CD1c-positive myeloid dendritic cell (primary cell): ENCODE results near the gene BAZ1A.
A peak's percentile ranks its signal among the peaks of the same experiment; 100 is the strongest.
"Not testable (repeated sequence)": the region's sequence is repeated elsewhere in the genome, so short reads cannot be mapped to it uniquely, and the experiment has no call there.

Experiments used
- DNase-seq: peaks from one replicate; pipeline ENCODE4 v3.0.0-alpha.2; 2016; ENCODE audit errors: extremely low spot score

The BAZ1A gene

DNA sequence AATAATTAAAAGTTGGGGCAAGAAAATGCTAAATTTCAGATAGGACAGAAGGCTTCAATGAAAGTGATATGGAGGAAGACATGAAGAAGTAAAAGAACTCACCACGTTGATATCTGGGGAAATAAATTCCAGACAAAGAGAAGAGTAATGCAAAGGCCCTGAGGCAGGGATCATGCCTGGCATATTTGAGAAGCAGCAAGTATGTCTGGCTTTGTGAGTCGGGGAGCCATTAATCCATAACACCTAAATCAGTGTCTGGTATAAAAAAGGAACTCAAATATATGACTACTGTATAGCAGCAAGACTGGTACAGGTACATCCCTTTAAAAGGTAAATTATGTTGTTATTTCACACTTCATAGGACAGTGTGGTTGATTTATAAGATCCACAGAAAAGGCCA, 16.4 kb downstream of the BAZ1A start:
- no peak for DNase-seq

DNA sequence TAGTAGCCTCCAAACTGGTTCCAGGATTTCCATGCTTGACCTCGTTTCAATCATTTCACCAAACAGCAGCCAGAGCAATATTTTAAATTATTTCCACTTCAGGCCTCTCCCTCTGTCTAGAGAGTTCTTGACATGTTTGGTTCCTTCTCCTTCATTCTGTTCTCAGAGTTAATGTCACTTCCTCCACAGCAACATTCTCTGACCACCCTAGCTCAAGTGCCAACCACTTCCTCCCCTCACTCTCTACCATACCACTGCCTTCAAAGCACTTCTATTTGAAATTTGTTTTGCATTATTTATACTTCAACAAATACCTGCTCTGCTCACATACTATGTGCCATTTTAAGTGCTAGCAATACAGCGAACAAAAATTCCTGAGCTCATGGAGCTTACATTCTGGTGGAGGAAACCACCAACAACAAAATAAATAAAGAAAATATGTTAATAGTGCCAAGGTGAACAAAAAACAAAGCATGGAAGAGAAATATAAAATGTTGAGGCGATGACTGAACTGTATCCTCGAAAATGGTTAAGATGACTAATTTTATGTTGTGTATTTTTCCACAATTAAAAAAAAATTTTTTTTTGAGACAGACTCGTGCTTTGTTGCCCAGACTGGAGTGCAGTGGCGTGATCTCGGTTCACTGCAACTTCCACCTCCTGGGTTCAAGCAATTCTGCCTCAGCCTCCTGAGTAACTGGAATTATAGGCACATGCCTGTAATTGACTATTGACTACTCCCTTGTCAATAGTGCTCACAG, 17.3 kb downstream of the BAZ1A start:
- DNase-seq = peak; percentile 31

DNA sequence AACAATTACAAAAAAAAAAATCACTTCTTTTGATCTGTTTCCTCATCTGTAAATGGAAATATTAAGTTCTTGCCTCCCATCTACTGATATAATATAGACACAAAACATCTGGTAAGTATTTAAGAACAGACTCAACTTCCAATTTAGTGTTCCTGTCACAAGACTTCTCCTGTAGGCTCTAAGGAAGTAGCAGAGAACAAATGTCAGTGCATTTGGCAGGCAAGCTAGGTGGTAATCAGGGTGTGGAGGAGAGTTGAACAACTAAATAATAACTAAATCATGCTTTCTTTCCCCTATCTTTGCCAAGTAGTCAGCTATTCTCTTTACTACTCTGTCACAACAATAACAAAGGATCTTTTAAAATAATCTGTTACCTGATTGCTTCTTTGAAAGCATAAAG, 22.1 kb downstream of the BAZ1A start:
- no peak for DNase-seq

DNA sequence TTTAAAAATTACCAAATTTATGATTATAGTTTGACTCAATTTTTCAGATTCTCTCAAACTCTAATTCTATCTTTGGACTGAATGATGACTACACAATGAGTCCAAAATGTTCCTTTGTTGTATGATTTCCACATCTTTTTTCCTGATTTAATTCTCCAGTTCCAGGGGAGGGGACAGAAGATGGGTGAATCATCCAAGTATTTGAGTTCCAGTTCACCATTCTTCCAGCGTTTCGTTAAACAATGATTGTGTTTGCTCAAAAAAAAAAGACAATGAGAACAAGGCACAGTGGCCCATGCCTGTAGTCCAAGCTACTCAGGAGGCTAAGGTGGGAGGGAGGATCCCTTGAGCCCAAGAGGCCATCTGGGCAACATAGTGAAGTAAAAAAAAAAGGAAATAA, 23.8 kb downstream of the BAZ1A start:
- no peak for DNase-seq

DNA sequence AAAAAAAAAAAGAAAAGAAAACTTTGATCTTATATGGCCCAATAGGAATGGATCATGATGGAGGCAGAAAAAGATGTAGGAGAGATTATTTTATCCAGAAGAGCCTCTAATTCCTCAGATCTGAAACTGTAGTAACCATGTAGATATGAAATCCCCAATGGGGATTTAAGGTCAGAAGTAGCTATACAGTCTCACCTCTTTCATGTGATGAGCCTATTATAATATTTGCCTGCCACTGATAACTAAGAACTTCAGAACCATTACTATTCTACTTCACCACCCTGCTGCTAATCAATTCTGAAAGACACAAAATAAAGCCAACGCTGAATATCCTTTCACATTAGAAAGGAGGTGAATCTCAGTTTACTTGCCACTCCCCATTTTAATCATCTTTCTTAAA, 29.3 kb downstream of the BAZ1A start:
- no peak for DNase-seq

DNA sequence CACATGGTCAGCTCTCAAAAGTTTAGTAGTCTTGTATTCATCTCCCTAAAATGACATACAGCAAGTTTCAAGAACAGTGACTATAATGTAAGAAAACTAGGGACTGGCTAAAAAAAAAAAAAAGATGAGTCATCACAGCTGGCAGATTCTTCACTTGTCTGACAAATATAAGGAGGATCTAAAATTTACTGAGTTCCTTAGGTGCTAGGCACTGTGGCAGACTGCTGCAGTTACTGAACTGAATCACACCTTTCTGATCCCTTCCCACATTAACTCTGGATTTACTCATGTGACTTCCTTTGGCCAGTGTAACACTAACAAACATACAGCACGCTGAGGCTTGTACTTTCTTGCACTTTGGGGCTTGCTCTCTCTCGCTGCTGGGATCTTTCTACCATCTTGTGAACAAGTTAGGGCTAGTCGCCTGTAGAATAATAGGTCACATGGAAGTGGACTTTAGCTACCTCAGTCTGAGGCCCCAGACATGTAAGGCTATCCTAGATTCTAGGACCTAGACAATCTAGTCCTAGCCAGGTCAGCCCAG, 32.1 kb downstream of the BAZ1A start:
- DNase-seq = peak; percentile 39

DNA sequence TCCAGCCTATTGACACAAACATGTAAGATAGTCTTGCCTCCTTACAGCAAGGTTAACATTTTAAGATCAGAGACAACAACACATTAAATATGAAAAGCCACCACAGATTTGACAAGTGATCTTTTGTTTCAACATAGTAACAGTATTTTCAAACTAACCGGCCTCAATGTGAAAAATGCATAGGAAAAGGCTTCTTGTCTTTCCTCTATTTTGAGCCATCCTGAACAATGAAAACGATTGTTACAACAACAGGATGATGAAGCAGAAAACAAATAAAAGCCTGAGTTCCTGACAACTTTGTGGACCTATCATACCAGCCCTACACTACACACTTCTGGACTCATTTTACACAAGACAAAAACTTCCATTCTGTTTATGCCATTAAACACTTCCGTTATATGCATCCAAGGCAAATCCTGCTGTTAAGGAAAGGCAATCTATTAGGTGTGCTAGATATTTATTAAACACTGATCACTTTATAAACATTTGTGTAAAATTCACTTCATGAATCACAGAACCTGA, 37.3 kb downstream of the BAZ1A start:
- DNase-seq = no peak

DNA sequence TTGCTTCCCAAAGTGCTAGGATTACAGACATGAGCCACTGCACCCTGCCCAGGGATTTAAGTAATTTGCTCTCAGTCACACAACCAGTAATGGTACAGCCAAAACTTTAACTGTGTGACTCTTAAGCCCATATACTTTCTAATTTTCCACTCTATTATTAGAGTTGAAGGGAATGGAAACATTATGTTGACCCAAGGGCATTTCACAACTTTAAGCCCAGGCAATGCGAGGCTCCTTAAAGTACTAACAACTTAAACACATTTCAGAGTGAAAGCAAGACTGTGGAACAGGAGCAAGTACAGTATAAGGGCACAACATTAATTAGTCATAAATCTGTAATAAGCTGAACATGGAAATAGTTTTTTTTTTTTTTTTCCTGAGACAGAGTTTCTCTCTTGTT, 39.8 kb downstream of the BAZ1A start:
- no peak for DNase-seq

DNA sequence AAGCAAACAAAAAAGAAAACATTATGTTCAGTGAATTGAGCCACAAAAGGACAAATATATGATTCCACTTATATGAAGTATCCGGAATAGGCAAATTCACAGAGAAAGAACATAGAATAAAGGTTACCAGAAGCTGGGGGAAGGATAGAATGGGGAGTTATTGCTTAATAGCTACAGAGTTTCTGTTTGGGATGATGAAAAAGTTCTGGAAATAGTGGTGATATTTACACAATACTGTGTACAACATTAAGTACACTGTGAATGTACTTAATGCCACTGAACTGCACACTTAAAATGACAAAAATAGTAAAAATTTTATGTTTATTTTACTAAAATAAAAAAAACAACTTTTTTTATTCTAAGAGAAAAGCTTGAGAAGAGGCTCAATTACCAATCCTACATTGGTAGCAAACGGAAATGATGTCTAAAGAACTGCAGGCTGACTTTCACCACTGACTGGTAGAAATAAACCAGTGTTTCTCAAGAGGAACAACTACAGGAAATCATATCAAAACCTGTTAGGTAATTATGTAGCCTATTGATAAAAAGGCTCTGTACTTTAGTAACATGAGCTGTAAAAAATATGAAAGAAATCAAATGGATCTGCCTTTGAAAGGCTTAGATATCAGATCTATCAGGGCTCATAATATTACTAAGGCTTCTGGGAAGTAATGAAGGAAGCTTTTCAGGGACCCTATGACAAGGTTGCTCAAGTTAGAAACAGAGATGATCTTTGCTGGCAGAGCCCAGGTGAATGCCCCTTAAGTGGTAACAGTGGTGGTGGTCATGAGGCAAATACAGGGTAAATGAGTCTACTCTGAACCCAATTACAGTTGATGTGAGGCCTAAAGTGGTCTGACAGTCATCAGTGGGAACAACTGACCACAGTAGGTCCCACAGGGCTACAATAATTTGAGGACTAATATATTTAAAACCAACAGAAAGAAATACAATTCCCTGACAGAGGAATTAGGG, 41.3 kb downstream of the BAZ1A start:
- DNase-seq = peak; percentile 34

DNA sequence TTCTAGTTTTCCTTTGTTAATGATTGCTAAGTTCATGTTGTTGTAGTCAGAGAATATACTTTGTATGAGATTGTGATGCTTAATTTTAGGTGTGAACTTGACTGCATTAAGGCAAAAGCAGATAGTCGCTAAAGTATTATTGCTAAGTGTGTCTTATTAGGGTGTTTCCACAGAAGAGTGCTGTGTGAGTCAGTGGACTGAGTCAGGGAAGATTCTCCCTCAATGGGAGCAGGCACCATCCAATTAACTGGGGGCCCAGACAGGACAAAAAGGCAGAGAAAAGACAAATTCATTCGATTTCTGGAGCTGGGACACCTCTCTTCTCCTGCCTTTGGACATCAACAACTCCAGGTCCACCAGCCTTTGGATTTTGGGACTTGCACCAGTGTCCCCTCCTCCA, 48.5 kb downstream of the BAZ1A start:
- DNase-seq = no peak

DNA sequence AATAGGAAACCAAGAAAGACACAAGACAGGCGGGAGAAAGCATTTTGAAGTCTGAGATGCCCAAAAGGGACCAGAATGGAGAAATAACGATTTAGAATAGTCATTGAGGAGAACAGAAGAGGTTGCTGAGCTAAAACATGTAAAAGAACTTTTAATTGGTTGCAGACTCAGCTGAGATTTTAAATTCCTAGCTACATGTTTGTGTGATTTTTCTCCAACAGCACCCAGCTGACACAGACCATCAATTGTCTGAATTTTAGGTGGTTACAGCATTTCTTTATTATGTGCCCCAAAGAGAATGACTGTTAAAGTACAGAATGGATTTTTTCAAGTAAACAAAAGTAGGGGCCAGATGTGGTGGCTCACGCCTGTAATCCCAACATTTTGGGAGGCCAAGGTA, 50.3 kb downstream of the BAZ1A start:
- DNase-seq = no peak

DNA sequence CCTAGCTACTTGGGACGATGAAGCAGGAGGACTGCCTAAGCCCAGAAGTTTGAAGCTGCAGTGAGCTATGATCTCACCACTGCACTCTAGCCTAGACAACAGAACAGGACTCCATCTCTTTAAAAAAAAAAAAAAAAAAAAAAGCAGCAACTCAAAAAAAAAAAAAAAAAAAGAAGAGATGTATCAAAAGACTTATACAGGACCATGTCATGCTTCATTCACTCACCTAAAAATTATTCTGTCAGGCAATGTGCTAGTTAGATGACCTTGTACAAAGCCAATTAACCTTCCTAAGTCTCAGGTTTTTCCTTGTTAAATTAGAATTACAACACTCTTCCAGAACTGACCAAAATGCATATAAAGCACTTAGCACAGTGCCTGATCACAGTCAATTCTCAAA, 50.9 kb downstream of the BAZ1A start:
- DNase-seq = no peak

DNA sequence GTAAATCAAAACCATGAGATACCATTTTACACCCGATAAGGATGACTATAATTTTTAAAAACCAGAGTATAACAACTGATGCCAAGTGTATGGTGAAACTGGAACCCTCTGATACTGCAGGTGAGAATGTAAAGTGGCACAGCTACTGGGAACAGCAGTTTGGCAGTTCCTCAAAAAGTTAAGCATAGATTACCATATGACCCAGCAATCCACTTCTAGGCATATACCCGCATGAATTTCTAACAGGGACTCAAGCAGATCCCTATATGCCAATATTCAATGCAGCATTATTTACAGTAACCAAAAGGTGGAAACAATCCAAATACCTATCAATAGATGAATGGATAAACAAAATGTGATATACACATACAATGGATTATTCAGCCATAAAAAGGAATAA, 57.4 kb downstream of the BAZ1A start:
- no peak for DNase-seq

DNA sequence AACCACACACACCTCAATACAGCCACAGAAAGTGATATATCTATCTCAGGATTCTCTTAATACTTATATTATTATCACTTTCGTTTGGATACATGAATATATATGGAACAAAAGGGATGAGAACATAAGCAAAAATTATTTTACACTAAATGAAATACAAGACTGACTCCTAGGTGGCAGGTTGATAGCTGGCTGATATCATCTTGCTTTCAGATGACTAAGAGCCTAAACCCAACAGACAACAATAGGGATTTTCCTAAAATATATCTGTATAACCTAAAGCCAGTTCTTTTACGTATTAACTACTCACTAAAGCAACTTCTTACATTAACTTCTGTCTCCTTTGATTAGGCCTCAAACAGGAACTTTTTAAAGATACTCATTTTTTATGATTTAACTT, 65.1 kb downstream of the BAZ1A start:
- no peak for DNase-seq

DNA sequence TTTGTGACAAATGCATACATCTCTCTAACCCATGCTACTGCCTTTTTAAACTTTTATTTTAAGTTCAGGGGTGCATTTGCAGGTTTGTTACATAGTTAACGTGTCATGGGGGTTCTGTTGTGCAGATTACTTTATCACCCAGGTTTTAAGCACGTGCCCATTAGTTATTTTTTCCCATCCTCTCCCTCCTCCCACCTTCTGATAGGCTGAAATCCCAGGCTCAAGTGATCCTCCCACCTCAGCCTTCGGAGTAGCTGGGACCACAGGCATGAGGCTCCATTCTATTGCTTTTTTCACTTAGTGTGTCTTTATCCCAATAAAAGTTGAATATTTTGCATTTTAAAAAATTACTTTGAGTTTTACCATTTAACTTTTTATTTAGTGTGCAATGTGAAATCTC, 68.9 kb downstream of the BAZ1A start:
- no peak for DNase-seq

DNA sequence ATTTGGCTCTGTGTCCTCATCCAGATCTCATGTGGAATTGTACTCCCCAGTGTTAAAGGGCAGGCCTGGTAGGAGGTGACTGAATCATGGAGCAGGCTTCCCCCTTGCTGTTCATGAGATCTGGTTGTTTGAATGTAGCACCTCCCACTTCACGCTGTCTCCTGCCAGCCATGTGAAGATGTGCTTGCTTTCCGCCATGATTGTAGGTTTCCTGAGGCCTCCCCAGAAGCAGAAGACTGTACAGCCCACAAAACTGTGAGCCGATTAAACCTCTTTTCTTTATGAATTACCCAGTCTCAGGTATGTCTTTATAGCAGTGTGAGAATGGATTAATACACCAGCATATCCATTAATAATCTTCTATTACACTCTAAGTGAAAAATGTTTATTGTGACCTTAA, 70.2 kb downstream of the BAZ1A start:
- no peak for DNase-seq

DNA sequence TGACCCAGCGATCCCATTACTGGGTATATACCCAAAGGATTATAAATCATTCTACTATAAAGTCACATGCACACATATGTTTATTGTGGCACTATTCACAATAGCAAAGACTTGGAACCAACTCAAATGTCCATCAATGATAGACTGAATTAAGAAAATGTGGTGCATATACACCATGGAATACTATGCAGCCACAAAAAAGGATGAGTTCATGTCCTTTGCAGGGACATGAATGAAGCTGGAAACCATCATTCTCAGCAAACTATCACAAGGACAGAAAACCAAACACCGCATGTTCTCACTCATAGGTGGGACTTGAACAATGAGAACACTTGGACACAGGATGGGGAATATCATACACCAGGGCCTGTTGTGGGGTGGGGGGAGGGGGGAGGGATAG, 76.3 kb downstream of the BAZ1A start:
- not testable (repeated sequence) for DNase-seq

DNA sequence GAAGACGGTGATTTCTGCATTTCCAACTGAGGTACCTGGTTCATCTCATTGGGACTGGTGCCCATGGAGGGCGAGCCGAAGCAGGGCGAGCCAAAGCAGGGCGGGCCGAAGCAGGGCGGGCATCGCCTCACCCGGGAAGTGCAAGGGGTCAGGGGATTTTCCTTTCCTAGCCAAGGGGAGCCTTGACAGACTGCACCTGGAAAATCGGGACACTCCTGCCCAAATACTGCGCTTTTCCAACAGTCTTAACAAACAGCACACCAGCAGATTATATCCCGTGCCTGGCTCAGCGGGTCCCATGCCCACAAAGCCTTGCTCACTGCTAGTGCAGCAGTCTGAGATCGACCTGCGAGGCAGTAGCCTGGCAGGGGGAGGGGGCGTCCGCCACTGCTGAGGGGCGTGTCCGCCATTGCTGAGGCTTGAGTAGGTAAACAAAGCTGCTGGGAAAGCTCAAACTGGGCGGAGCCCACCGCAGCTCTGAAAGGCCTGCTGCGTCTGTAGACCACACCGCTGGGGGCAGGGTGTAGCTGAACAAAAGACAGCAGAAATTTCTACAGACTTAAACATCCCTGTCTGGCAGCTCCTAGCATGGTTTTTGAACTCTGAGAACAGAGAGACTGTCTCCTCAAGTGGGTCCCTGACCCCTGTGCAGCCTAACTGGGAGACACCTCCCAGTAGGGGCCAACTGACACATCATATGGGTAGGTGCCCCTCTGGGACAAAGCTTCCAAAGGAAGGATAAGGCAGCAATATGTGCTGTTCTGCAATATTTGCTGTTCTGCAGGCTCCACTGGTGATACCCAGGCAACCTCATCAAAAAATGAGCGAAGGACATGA, 77.2 kb downstream of the BAZ1A start:
- no peak for DNase-seq

DNA sequence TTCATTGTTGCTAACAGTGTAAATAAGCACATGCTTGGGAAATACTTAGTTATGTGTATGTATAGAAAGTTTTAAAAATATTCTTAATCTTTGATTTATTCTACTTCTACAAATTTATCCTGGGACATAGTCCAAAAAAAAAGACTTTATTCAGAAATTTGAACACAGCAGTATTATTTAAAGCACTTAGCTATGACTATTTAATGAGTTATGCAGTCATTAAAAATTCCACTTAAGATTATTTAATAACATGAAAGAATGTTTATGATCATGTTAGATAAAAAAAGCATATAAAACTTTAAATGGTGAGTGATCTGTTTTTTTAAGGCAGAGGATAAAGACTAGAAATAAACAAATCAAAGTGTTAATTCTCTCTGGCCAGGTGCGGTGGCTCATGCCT, 78.3 kb downstream of the BAZ1A start:
- DNase-seq = no peak

DNA sequence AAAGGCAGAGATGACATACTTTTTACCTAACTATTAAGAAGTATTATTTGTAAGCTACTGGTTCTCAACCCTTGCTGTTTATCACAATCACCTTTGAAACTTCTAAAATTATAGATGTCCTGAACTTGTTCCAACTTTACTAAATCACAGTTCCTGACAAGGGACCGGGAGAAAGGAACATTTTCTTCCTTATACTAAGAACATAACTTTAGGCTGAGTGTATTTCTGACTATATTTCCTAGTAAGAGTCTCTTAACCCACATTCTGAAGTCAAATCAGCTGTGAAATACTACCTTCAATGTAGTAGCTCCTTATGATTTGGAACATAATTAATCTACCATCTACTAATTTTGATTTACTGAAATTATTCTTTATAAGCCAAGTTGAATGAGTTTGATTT, 80.2 kb downstream of the BAZ1A start:
- no peak for DNase-seq

DNA sequence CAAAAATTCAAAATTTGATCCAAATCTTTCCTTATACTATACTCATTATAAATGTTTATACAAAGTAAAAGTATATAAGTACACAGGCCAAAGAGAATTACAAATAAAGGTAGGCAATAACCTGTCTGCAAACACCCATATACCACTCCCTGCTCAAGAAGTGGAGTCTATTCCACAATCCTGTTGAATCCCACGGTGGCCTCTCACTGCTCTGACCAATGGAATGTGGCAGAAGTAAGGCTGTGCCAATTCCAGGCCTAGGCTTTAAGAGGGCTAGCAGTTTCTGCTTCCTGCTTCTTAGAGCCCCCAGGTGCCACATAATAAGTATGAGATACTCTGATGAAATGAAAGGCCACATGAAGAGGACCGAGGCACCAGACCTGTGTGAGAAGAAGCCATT, 80.9 kb downstream of the BAZ1A start:
- no peak for DNase-seq

DNA sequence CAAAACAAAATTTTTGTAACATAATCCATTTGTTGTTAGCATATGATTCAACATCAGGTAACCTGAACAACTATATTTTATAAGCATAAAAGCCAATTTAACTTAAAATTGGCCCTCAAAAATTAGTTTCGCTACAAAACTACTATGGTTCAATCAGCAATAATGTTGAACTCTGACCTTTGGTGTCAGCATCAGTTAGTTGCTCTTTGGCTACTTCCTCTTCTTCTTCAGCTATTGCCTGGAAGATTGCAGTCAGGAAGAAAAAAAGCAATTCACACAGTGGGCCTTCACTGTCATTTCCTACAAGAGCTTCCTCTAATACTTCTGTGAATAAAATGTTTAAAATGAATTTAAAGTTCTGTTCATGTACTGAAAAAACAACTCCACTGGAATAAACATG, 82.6 kb downstream of the BAZ1A start:
- DNase-seq = peak; percentile 7
